ENCODE results near the gene ATP13A1. TPM values are rescaled to one million over a fixed set of nuclear protein-coding genes. Genes with fewer than 3 reads are reported as not detected.
"Not testable (repeated sequence)": the region's sequence is repeated elsewhere in the genome, so short reads cannot be mapped to it uniquely, and the experiment has no call there.

The ATP13A1 gene
- total RNA-seq, 1 donor from 2014 or later = 242 TPM

GRCh38 chr19:19696386-19696785, 32.9 kb upstream of the ATP13A1 start:
- DNase-seq (ENCODE audit: low read depth) = no peak
- H3K4me3 ChIP-seq (ENCODE audit: low read depth, low read length) = no peak overlapping the region
- TF ChIP-seq, protein P1, sequence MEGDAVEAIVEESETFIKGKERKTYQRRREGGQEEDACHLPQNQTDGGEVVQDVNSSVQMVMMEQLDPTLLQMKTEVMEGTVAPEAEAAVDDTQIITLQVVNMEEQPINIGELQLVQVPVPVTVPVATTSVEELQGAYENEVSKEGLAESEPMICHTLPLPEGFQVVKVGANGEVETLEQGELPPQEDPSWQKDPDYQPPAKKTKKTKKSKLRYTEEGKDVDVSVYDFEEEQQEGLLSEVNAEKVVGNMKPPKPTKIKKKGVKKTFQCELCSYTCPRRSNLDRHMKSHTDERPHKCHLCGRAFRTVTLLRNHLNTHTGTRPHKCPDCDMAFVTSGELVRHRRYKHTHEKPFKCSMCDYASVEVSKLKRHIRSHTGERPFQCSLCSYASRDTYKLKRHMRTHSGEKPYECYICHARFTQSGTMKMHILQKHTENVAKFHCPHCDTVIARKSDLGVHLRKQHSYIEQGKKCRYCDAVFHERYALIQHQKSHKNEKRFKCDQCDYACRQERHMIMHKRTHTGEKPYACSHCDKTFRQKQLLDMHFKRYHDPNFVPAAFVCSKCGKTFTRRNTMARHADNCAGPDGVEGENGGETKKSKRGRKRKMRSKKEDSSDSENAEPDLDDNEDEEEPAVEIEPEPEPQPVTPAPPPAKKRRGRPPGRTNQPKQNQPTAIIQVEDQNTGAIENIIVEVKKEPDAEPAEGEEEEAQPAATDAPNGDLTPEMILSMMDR (conservative IDR thresholded peaks at IDR 0.05; ENCODE audit: low read depth, low read length) = no peak

DNA sequence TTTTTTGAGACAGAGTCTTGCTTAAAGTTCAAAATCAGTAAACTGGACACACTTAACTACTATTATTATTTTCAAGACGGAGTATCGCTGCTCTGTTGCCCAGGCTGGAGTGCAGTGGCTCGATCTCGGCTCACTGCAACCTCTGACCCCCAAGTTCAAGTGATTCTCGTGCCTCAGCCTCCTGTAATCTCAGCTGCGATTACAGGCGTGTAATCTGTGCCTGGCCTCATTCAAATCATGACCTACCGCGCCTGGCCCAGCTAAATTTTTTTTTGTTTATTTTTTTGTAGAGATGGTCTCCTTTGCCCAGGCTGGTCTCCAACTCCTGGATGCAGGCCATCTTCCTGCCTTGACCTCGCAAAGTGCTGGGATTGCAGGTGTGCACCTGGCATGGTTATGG, 28.2 kb upstream of the ATP13A1 start:
- DNase-seq (ENCODE audit: low read depth) = no peak
- TF ChIP-seq, protein P1 (conservative IDR thresholded peaks at IDR 0.05; ENCODE audit: low read depth, low read length) = no peak
- no peak overlapping the region for H3K4me3 ChIP-seq (ENCODE audit: low read depth, low read length)

DNA sequence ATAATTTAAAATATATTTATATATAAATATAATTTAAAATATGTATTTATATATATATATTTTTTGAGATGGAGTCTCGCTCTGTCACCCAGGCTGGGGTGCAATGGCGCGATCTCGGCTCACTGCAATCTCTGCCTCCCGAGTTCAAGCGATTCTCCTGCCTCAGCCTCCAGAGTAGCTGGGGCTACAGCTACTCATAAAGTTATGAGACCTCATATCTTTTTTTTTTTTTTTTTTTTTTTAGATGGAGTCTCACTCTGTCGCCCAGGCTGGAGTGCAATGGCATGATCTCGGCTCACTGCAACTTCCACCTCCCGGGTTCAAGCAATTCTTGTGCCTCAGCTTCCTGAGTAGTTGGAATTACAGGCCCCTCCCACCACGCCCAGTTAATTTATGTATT, 25.5 kb upstream of the ATP13A1 start:
- H3K4me3 ChIP-seq (ENCODE audit: low read depth, low read length); DNase-seq (ENCODE audit: low read depth): not testable (repeated sequence)

- TF ChIP-seq, protein P1 (conservative IDR thresholded peaks at IDR 0.05; ENCODE audit: low read depth, low read length) = no peak
- no peak for DNase-seq (ENCODE audit: low read depth)
- H3K4me3 ChIP-seq (ENCODE audit: low read depth, low read length) = no peak overlapping the region
Measured at GRCh38 chr19:19687090-19687489, 23.6 kb upstream of the ATP13A1 start.

DNA sequence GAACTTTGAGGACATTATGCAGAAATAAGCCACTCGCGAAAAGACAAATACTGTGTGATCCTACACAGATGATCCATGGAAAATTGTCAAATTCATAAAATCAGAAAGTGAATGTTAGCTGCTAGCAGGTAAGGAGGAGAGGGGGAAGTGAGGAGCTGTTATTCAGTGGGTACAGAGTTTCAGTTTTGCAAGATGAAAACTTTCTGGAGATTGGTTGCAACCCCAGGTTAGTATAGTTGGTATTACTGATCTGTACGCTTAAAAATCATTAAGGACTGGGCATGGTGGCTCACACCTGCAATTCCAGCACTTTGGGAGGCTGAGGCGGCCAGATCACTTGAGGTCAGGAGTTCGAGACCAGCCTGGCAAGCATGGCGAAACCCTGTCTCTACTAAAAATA, 23.1 kb upstream of the ATP13A1 start:
- no peak for DNase-seq (ENCODE audit: low read depth)
- H3K4me3 ChIP-seq (ENCODE audit: low read depth, low read length) = no peak overlapping the region
- TF ChIP-seq, protein P1 (conservative IDR thresholded peaks at IDR 0.05; ENCODE audit: low read depth, low read length) = no peak

- not testable (repeated sequence) for H3K4me3 ChIP-seq (ENCODE audit: low read depth, low read length); DNase-seq (ENCODE audit: low read depth)
Measured at GRCh38 chr19:19686119-19686518, 22.6 kb upstream of the ATP13A1 start.

- H3K4me3 ChIP-seq (ENCODE audit: low read depth, low read length) = no peak overlapping the region
- DNase-seq (ENCODE audit: low read depth) = no peak
- TF ChIP-seq, protein P1 (conservative IDR thresholded peaks at IDR 0.05; ENCODE audit: low read depth, low read length) = no peak
Measured at GRCh38 chr19:19679176-19680073, 15.9 kb upstream of the ATP13A1 start.

- DNase-seq (ENCODE audit: low read depth) = no peak
- TF ChIP-seq, protein P1 (conservative IDR thresholded peaks at IDR 0.05; ENCODE audit: low read depth, low read length) = no peak
- no peak overlapping the region for H3K4me3 ChIP-seq (ENCODE audit: low read depth, low read length)
Measured at GRCh38 chr19:19677579-19677978, 14.1 kb upstream of the ATP13A1 start.

Measured in epithelial cell of proximal tubule (primary cell).